Activated naive CD8-positive, alpha-beta T cell (primary cell): Measurements from ENCODE around the gene MYOM1.
A peak's percentile ranks its signal among the peaks of the same experiment; 100 is the strongest.
"Not testable (repeated sequence)": the region's sequence is repeated elsewhere in the genome, so short reads cannot be mapped to it uniquely, and the experiment has no call there.

Experiments used
- H3K27ac Mint-ChIP-seq: one replicate; pipeline ENCODE4 v1.8.0; 2021; ENCODE audit warnings: mixed read lengths
- H3K27me3 Mint-ChIP-seq: one replicate; pipeline ENCODE4 v1.8.0; 2021; ENCODE audit warnings: mixed read lengths
- H3K36me3 Mint-ChIP-seq: one replicate; pipeline ENCODE4 v1.8.0; 2021; ENCODE audit warnings: mixed read lengths
- H3K4me1 Mint-ChIP-seq: one replicate; pipeline ENCODE4 v1.8.0; 2021; ENCODE audit warnings: low read depth, mixed read lengths
- H3K4me3 Mint-ChIP-seq: one replicate; pipeline ENCODE4 v1.8.0; 2021; ENCODE audit warnings: mild to moderate bottlenecking, mixed read lengths
- H3K9me3 Mint-ChIP-seq: one replicate; pipeline ENCODE4 v1.8.0; 2021; ENCODE audit warnings: low read depth, mixed read lengths

MYOM1 gene

DNA sequence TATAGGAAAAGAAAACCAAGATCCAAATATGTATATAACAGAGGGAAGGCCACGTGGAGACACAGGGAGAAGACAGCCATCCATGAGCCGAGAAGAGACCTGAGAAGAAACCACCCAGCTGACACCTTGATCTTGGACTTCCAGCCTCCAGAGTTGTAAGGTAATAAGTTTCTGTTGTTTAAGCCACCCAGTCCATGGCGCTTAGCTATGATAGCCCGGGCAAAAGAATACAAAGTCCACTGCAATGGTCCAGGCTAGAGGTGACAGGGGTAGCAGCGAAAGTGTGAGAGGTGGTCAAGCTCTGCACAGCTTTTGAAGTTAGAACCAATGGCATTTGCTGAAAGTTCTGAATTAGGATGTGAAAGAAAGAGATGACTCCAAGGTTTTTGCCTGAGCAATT is 2.8 kb downstream of the MYOM1 start:
- H3K27me3 Mint-ChIP-seq: no peaks in the 10 kb centered on the region
- no peak overlapping the region for H3K4me3 Mint-ChIP-seq
- peaks cover 5% of the 10 kb centered on the region for H3K36me3 Mint-ChIP-seq
- H3K4me1 Mint-ChIP-seq: peaks cover 12% of the 10 kb centered on the region
- H3K27ac Mint-ChIP-seq: no peak overlapping the region
- H3K9me3 Mint-ChIP-seq: no peaks in the 10 kb centered on the region

DNA sequence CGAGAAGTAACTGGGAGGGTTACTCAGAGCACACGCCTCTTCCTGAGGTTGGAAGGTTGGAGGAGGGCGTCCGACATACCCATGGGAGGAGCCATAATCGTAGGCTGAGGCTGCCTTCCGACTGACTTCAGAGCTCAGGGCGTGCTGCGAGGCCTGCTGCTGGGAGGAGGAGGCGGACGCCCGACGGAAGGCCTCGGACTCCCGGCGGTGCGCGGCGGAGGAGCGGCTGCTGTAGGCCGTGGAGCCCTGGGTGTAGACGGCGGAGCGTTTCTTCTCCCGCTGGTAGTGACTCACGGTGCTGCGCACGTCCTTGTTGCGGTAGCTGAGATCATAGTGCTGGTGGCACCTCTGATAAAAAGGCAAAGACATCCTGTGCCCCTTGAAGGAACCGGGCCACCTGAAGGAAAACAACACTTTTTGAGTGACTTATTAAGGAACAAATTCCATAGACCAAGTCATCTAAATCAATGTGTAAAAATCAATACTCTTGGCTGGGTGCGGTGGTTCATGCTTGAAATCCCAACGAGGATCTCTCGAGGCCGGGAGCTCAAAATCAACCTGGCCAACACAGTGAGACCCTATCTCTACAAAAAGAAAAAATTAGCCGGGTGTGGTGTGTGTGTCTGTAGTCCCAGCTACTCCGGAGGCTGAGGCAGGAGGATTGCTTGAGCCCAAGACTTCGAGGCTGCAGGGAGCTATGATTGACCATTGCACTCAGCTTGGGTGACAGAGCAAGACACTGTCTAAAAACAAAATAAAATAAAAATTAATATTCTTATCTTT is 4.7 kb downstream of the MYOM1 start:
- Mint-ChIP-seq H3K4me1 (peaks cover 19% of the 10 kb centered on the region), H3K9me3 (no peaks in the 10 kb centered on the region), H3K36me3 (peaks cover 9% of the 10 kb centered on the region), H3K4me3 (no peak overlapping the region), H3K27me3 (no peaks in the 10 kb centered on the region), H3K27ac (no peak overlapping the region)

DNA sequence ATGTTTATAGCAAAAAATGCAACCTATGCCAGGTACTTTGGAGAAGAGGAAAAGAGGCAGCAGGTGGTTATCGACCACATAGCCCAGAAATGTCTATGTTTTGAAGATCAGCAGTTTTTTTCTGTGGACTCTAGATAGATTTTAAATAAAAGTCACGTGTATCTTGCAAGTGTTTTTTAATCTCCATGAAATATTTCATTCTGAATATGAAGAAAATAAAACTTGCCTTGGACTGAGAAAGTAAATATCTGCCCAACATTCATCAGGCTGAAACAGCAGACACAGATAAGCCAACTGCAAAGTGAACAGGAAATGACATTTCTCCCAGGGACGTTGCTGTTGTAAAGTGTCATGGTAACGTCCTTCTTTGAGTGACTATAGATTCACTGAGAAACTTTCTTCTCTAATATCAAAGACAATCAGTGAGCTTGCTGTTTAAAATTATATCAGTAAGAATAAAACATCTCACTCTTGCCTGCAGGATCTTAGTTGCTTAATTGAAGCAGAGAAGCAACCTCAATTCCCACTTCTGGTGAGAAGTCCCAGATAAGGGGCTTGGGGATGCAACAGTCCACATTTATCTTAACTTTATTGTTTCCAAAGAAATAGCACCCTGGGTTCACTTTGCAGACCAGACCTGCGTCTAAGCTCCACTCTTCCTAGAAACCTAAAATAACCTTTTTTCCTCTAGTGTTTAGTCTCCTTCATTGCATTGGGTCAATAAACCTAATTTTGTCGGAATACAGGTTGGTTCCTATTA is 6.3 kb downstream of the MYOM1 start:
- Mint-ChIP-seq H3K27me3 (no peaks in the 10 kb centered on the region), H3K4me3 (peak overlapping the region; percentile 35), H3K27ac (peak overlapping the region; percentile 54), H3K36me3 (peaks cover 15% of the 10 kb centered on the region), H3K4me1 (peaks cover 22% of the 10 kb centered on the region), H3K9me3 (no peaks in the 10 kb centered on the region)

DNA sequence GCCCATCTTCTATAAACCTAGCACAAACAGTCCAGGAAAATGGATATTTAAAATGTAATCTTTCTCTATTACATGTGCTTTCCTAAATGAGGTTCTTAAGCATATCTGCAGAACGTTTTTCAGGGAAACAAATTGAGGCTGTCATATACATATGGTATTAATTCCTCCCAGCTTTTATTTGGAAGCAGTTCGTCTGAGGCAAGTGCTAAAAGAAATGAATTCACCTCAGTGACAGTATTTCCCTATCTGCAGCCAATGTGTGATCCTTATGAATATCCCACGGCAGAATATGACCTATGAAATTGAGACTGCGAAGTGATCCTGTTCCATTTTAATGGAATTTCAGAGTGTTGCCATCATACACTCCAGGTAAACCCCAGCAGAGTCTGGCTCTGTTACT is 7.1 kb downstream of the MYOM1 start:
- Mint-ChIP-seq H3K36me3 (peaks cover 13% of the 10 kb centered on the region), H3K27ac (no peak overlapping the region), H3K9me3 (no peaks in the 10 kb centered on the region), H3K4me1 (peaks cover 22% of the 10 kb centered on the region), H3K27me3 (no peaks in the 10 kb centered on the region), H3K4me3 (no peak overlapping the region)

DNA sequence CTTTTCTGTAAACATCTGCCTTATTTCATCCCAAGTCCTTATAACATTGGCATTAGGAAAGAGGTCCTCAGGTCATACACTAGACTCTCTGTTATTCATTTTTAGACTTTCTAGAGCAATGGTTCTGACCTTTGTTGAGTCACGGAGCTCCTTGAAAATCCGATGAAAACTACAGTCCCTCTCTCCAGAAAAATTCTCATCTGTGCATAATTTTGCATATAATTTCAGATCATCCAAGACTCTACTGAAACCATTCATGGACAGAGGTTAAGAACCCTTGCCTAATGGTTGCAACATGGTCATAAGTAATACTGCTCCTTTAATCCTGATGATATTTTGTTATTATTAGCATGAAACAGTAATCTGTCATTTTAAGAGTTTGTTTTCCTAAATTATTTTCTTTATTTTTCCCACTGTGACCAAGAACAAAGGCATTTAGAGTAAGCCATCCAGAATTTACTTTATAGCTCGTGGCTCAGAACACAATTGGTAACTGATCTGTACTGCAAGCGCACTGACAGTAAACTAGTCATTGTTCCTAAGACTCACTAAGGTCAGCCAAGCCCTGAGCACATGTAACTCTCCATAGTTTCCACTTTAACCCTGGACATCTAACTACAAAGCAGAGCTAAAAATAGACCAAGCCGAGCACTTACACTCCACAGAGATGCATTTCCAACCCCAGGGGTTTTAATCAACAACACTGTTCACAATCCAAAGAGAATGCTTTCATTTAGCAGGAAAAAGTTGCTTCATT is 8.4 kb downstream of the MYOM1 start:
- Mint-ChIP-seq H3K27ac (no peak overlapping the region), H3K36me3 (peaks cover 12% of the 10 kb centered on the region), H3K4me3 (no peak overlapping the region), H3K27me3 (no peaks in the 10 kb centered on the region), H3K4me1 (peaks cover 22% of the 10 kb centered on the region), H3K9me3 (no peaks in the 10 kb centered on the region)

DNA sequence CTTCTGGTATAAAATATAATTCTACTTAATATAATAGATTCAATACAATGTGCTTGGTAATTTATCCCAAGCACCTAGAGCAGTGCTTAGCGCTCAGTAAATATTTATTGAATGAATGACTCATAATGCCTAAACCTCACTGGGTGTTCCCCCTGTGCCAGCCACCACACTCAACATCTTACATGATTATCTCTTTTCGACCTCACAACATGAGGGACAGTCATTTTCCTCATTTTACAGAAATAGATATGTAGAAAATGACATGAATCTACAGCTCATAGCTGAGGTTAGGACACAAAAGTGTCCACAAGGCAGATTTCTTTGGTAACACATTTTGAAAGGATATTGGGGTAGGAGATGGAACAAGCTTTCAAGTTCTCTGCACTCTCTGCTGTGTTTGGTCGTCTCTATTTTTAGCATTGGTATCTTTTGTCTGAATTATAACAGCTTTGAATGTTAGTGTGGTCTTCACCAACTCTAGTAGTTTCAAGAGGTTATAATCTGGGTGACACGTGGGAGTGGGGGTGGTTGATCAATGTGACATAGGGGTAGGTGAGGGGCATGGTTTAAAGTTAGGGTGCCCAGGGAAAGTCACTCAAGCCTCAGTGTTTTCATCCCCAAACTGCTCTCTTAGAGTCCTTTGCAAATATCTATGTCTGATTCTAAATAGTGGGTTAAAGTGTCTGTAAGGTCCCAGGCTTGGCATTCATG is 9.8 kb downstream of the MYOM1 start:
- Mint-ChIP-seq H3K36me3 (peaks cover 22% of the 10 kb centered on the region), H3K4me3 (no peak overlapping the region), H3K9me3 (peaks cover 9% of the 10 kb centered on the region), H3K27ac (no peak overlapping the region), H3K27me3 (no peaks in the 10 kb centered on the region), H3K4me1 (peaks cover 22% of the 10 kb centered on the region)

DNA sequence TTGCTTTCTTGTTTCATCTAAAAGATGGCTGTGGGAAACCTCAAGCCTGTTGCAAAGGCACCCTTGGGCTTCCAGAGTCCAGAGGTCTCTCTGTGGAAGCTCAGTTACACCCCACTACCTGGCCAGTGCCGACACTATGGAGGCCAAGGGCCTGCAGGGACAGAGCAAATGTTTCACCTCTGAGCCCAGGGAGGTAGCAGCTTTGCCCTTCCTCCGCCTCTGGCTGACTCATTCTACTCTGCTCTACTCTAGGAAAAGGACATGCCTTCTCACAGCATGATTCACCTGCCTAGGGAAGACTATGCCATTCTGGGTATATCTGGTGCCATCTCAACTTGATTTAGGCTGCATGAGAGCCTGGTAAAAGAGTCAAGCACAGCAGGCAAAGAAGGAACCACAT is 12.2 kb downstream of the MYOM1 start:
- H3K9me3 Mint-ChIP-seq: peaks cover 22% of the 10 kb centered on the region
- H3K36me3 Mint-ChIP-seq: peaks cover 33% of the 10 kb centered on the region
- no peak overlapping the region for H3K27ac Mint-ChIP-seq
- H3K4me3 Mint-ChIP-seq: no peak overlapping the region
- H3K27me3 Mint-ChIP-seq: no peaks in the 10 kb centered on the region
- H3K4me1 Mint-ChIP-seq: peaks cover 9% of the 10 kb centered on the region

DNA sequence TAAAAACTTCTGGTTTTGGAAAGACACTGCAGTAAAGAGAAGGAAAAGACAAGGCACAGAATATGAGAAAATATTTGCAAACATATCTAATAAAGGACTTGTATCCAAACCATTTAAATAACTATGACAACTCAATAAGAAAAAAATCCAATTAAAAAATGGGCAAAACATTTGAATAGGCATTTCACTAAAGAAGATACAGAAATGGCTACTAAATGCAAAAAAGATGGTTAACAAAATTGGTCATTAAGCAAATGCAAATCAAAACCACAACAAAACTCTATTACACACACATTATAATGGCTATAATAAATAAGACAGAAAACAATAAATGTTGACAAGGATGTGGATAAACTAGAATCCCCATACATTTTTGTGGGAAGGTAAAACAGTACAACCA is 14.5 kb downstream of the MYOM1 start:
- Mint-ChIP-seq H3K9me3 (peaks cover 22% of the 10 kb centered on the region), H3K4me3 (no peak overlapping the region), H3K4me1 (peaks cover 5% of the 10 kb centered on the region), H3K27me3 (no peaks in the 10 kb centered on the region), H3K36me3 (peaks cover 31% of the 10 kb centered on the region), H3K27ac (no peak overlapping the region)

DNA sequence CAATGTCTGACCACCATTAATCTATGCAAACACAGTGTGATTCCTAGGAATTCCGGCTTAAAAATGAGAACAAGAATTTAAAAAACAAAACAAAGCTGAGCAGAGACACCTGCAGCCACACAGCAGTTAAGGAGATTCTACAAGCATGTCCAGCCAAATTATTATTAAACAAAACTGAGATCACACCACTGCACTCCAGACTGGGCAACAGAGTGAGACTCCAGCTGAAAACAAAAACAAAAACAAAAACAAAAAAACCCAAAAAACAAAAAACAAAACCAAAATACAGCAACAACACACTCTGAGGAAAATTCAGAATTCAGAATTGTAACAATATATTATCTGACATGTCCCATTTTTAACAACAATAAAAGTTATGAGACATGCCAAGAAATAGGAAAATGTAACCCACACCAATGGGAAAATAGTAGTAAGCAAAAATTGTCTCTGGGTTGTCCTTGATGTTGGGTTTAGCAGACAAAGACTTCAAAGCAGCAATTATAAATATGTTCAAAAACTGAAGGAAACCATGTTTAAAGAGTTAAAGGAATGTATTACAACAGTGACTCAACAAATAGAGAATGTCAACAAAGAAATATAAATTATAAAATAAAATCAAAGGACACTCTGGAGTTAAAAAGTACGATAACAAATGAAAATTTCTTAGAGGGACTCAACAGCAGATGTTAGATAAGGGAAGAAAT is 19.7 kb downstream of the MYOM1 start:
- H3K9me3 Mint-ChIP-seq: peaks cover 14% of the 10 kb centered on the region
- H3K27ac Mint-ChIP-seq: no peak overlapping the region
- no peaks in the 10 kb centered on the region for H3K4me1 Mint-ChIP-seq
- peaks cover 1% of the 10 kb centered on the region for H3K27me3 Mint-ChIP-seq
- no peak overlapping the region for H3K4me3 Mint-ChIP-seq
- peaks cover 12% of the 10 kb centered on the region for H3K36me3 Mint-ChIP-seq

DNA sequence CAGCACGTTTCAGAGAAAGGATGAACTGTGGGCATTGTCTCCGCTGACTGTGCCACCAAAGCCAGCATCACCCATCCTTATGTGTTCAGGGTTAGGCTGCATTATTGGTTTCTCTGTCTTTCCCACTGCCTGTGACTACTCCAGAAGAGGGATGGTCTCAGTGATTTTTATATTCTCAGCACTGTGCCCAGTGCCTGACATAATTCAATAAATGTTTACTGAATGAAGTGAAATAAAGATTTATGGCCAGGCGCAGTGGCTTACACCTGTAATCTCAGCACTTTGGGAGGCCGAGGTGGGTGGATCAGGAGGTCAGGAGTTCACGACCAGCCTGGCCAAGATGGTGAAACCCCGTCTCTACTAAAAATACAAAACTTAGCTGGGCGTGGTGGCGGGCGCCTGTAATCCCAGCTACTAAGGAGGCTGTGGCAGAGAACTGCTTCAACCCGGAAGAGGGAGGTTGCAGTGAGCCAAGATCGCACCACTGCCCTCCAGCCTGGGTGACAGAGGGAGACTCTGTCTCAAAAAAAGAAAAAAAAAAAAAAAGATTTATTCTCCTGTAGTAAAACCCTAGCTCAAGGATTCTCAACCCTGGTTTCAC is 21.4 kb downstream of the MYOM1 start:
- H3K27me3 Mint-ChIP-seq, H3K9me3 Mint-ChIP-seq, H3K4me1 Mint-ChIP-seq, H3K4me3 Mint-ChIP-seq, H3K27ac Mint-ChIP-seq, H3K36me3 Mint-ChIP-seq: not testable (repeated sequence)

DNA sequence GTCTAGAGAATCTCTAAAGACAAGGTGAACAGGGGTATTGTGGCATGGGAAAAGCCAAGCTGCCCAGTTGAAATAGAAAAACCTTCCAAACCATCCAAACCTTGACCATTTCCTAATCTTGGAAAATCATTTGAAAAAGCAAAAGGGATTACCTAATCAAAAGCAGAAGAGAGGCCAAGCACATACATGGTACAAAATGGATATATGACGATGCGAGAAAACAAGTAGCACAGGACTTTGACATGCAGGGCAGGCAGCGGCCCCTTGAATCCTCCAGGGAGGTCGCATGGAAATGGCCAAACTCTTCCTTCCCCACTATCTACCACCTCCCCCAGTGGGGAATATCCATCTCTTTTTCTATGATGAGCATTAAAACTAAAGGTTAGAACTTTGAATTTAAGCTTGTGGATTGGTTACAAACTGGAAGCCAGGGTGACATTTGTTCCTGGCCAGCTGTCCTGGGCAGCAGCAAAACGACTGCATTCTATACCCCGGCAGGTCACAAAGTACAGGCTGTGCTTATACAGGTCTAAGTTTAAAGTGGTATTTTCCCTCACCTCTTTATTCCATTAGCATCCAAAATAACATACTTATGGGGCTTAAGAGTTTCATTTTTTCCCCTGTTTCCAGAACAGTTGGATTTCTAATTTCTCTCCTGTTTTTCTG is 24.7 kb downstream of the MYOM1 start:
- no peak overlapping the region for H3K27ac Mint-ChIP-seq
- H3K4me1 Mint-ChIP-seq: no peaks in the 10 kb centered on the region
- no peak overlapping the region for H3K4me3 Mint-ChIP-seq
- H3K27me3 Mint-ChIP-seq: peaks cover 1% of the 10 kb centered on the region
- H3K9me3 Mint-ChIP-seq: no peaks in the 10 kb centered on the region
- peaks cover 3% of the 10 kb centered on the region for H3K36me3 Mint-ChIP-seq

DNA sequence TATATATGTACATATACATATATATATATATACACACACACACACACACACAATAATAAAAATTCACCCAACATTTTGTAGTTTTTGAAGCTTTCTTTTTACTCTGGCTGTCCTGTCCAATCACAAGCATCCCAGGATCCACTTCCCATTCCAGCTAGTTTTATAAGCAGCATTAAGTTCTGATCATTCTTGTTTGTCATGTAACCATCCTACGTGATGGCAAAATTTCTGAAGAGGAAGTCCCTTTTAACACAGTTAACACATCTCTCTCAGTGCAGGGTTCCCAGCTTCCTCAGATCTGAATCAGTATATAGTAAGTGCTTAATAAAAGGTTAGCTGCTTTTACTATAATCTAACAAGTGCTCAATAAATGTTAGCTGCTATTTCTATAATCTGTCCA is 26.4 kb downstream of the MYOM1 start:
- Mint-ChIP-seq H3K9me3 (no peaks in the 10 kb centered on the region), H3K27me3 (peaks cover 1% of the 10 kb centered on the region), H3K4me1 (no peaks in the 10 kb centered on the region), H3K4me3 (no peak overlapping the region), H3K36me3 (peaks cover 10% of the 10 kb centered on the region), H3K27ac (no peak overlapping the region)

DNA sequence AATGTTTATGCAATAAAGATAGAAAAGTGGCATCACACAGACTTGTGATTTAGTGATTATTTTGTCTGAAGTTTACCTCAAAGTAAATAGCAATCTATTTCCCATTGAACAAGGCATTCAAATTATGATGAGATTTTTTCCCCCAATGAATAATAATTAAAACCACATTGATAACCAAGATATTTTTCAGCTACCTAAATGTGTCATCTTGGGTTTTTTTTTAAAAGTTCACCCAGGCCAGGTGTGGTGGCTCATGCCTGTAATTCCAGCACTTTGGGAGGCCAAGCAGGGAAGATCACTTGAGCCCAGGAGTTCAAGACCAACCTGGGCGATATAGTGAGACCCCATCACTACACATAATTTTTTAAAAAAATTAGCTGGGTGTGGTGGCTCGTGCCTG is 27.0 kb downstream of the MYOM1 start:
- H3K27me3 Mint-ChIP-seq: peaks cover 1% of the 10 kb centered on the region
- H3K4me3 Mint-ChIP-seq: no peak overlapping the region
- H3K4me1 Mint-ChIP-seq: no peaks in the 10 kb centered on the region

More for the DNA sequence above, 27.0 kb downstream of the MYOM1 start:
- Mint-ChIP-seq H3K27ac (no peak overlapping the region), H3K36me3 (peaks cover 10% of the 10 kb centered on the region), H3K9me3 (no peaks in the 10 kb centered on the region)
